Measurements from ENCODE around the gene MARCOL.

DNA sequence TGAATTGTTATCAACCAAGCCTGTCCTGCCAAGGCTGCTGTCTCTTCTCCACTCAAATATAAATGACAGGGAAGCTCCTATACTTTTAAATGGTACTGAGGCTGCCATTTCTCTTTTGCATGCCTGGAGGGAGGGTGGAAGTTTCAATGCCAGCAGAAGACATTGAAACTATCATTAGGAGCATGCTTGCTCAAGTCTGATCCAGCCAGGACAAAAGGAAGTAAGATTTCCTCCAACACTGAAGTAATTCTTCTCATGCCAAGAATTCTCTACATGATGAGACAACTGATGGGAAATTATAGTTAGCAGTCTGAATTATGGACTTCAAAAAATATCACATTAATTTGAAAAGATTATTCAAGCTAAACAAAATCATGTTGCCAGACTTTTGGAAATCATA lies 30.1 kb upstream of the MARCOL start:
- TF ChIP-seq, protein P1, sequence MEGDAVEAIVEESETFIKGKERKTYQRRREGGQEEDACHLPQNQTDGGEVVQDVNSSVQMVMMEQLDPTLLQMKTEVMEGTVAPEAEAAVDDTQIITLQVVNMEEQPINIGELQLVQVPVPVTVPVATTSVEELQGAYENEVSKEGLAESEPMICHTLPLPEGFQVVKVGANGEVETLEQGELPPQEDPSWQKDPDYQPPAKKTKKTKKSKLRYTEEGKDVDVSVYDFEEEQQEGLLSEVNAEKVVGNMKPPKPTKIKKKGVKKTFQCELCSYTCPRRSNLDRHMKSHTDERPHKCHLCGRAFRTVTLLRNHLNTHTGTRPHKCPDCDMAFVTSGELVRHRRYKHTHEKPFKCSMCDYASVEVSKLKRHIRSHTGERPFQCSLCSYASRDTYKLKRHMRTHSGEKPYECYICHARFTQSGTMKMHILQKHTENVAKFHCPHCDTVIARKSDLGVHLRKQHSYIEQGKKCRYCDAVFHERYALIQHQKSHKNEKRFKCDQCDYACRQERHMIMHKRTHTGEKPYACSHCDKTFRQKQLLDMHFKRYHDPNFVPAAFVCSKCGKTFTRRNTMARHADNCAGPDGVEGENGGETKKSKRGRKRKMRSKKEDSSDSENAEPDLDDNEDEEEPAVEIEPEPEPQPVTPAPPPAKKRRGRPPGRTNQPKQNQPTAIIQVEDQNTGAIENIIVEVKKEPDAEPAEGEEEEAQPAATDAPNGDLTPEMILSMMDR (IDR thresholded peaks at IDR 0.05) = no peak
- TF ChIP-seq POLR2A (IDR thresholded peaks at IDR 0.05) = no peak
